Bladder microvascular endothelial cell (primary cell): ENCODE data around the gene ZNF573. TPM values are rescaled to one million over a fixed set of nuclear protein-coding genes. Genes with fewer than 3 reads are reported as not detected.

Experiments
- total RNA-seq: library from RNA; depleted of rRNA; stranded (reverse); fragments of >200 nt; gene quantifications from 2 replicates; pipeline ENCODE4 v1.2.3, GENCODE V29; 2014

ZNF573 gene
- total RNA-seq: 3.1 and 5.3 TPM in 2 replicates

GRCh38 chr19:37779127-37780005 lies at the start of gene ZNF573:
Gene ZNF573, minus strand, starts transcription at chr19:37779586. Its CDS starts 5,857 bp downstream, at chr19:37773729.

GRCh38 chr19:37719111-37719926 lies 60.1 kb downstream of the ZNF573 start, which contains the start of gene ZNF607:
Gene ZNF607, minus strand, starts transcription at chr19:37719761. Its CDS starts 8,143 bp downstream, at chr19:37711618.

Other genes with a start within 250 kb of the ZNF573 start
- 0.97 and 5.7 TPM in 2 replicates for gene ZNF571, start 184.8 kb downstream of the ZNF573 start, total RNA-seq
- gene ZNF540, start 184.7 kb downstream of the ZNF573 start, total RNA-seq: 0.16 and 0.63 TPM in 2 replicates
- 10.7 and 17.6 TPM in 2 replicates for gene ZFP30, start 124.1 kb downstream of the ZNF573 start, total RNA-seq
- 2.8 and 5.9 TPM in 2 replicates for gene ZNF607, start 59.8 kb downstream of the ZNF573 start, total RNA-seq
- gene WDR87, start 127.0 kb upstream of the ZNF573 start, total RNA-seq: not detected in 2 replicates
- gene SIPA1L3, start 127.6 kb upstream of the ZNF573 start, total RNA-seq: 8.3 and 39.8 TPM in 2 replicates